GM10248 (cell line): Measurements from ENCODE around the gene SNTG2.

Source experiments
- CTCF ChIA-PET: fragments of 300-600 bp; sonication (Branson Sonifier 250); formaldehyde crosslinking; extraction: SDS; loops from one replicate; lab custom pipeline; 2021; ENCODE audit warnings: antibody characterized with exemption; lab: Yijun Ruan, JAX
- POLR2A ChIA-PET: fragments of 350-650 bp; sonication (Branson Sonifier 250); formaldehyde crosslinking; extraction: SDS; loops from one replicate; lab custom pipeline; 2020; ENCODE audit warnings: antibody characterized with exemption; lab: Yijun Ruan, JAX
- DNase-seq: peaks from one replicate; pipeline ENCODE4 v3.0.0; 2012; ENCODE audit errors: extremely low spot score
- TF ChIP-seq, protein P1 (sequence below): IDR thresholded peaks from 2 replicates; pipeline ENCODE4 v1.5.1; 2012; ENCODE audit warnings: mild to moderate bottlenecking, low read depth; ENCODE audit errors: extremely low read depth, missing control alignments, control extremely low read depth

Gene SNTG2

GRCh38 chr2:1249897-1250687 is 299.4 kb downstream of the SNTG2 start:
- CTCF ChIA-PET = no interaction called here
- TF ChIP-seq, protein P1, sequence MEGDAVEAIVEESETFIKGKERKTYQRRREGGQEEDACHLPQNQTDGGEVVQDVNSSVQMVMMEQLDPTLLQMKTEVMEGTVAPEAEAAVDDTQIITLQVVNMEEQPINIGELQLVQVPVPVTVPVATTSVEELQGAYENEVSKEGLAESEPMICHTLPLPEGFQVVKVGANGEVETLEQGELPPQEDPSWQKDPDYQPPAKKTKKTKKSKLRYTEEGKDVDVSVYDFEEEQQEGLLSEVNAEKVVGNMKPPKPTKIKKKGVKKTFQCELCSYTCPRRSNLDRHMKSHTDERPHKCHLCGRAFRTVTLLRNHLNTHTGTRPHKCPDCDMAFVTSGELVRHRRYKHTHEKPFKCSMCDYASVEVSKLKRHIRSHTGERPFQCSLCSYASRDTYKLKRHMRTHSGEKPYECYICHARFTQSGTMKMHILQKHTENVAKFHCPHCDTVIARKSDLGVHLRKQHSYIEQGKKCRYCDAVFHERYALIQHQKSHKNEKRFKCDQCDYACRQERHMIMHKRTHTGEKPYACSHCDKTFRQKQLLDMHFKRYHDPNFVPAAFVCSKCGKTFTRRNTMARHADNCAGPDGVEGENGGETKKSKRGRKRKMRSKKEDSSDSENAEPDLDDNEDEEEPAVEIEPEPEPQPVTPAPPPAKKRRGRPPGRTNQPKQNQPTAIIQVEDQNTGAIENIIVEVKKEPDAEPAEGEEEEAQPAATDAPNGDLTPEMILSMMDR = no peak
- POLR2A ChIA-PET = no interaction called here
- no peak for DNase-seq

- ChIA-PET POLR2A (no interaction called here), CTCF (no interaction called here)
- TF ChIP-seq, protein P1 = no peak
- no peak for DNase-seq
These were observed 300.9 kb downstream of the SNTG2 start for GRCh38 chr2:1251520-1251919.

GRCh38 chr2:1253629-1254028 is 303.0 kb downstream of the SNTG2 start:
- ChIA-PET POLR2A (no interaction called here), CTCF (no interaction called here)
- TF ChIP-seq, protein P1 = no peak
- no peak for DNase-seq

GRCh38 chr2:1254662-1255343 is 304.2 kb downstream of the SNTG2 start:
- POLR2A ChIA-PET = no interaction called here
- DNase-seq = no peak

DNA sequence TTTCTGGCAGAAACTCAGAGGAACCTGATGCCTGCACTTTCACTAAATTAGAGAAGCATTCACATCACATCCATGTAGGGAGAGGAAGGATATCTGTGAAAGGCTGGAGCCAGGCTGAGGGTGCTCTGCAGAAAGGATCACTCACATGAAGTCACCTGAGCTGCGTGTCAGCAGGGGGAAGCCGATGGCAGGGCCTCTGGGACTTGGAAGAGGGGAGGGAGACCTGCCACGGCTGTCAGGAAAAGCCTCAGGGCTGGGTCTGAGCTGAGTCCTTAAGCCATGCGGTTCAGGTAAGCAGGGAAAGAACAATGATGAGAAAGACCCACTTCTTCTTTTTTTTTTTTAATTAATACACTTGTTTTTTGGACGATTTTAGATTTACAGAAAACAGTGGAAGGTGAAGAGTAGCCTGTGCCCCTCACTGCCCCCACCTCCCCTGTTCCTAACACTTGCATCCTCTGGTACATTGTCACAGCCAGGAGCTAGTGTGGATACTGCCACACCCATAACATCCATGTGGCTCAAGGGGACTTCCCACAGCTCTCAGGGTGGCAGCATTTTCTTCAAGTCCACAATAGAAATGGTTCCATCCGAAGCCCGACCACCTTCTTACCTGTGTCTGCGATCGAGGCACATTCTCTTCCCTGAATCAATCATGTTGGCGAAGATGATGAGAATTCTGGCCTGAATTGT is 306.1 kb downstream of the SNTG2 start:
- DNase-seq = no peak
- ChIA-PET POLR2A (no interaction called here), CTCF (interaction anchor here (1.9 kb wide), 1 partner anchor 9 kb away, joined by 5 read pairs; no protein-coding TSS in a partner anchor)
- TF ChIP-seq, protein P1 = no peak

More at GRCh38 chr2:1254662-1255343, 304.2 kb downstream of the SNTG2 start:
- CTCF ChIA-PET = no interaction called here
- TF ChIP-seq, protein P1 = no peak

DNA sequence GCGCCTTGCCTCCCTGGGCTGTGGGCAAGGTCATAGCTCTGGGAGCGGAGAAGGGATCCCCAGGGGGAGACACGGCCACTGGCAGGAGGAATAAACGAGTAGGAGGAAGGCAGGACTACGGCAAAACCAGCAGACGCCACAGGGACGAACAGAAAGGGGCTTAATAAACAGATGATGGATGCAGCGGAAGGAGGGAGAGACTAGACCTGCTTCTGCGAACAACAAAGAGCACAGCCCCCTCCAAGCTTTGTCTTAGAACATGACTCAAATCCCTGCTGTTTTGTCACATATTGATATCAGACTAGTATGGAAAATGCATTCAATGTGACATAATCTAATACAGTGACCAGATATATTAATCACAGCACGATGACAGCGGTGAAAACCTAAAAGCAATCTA is 306.7 kb downstream of the SNTG2 start:
- TF ChIP-seq, protein P1 = no peak
- ChIA-PET POLR2A (no interaction called here), CTCF (interaction anchor here (1.5 to 1.9 kb wide), 2 partner anchors 9 to 20 kb away, joined by 3 to 5 read pairs; no protein-coding TSS in a partner anchor)
- DNase-seq = no peak
